Trophoblast cell (in vitro differentiated cells and primary cell): ENCODE data around the gene DENND1A.

Experiments used
- DNase-seq, 2 donors: peaks; one replicate each; pipeline ENCODE4 v3.0.0-alpha.2; 2016
- H2AFZ ChIP-seq: 2 replicates; pipeline ENCODE4 v1.6.1; 2013; ENCODE audit warnings: low read length, moderate library complexity, mild to moderate bottlenecking; ENCODE audit not compliant: insufficient read depth, poor library complexity
- H2AK5ac ChIP-seq: 2 replicates; pipeline ENCODE4 v1.6.1; 2013; ENCODE audit warnings: mild to moderate bottlenecking, low read length
- H2BK120ac ChIP-seq: 2 replicates; pipeline ENCODE4 v1.6.1; 2013; ENCODE audit warnings: low read length, mild to moderate bottlenecking, moderate library complexity; ENCODE audit not compliant: insufficient read depth, poor library complexity
- H2BK12ac ChIP-seq: 2 replicates; pipeline ENCODE4 v1.6.1; 2013; ENCODE audit warnings: mild to moderate bottlenecking, low read length, moderate library complexity
- H2BK5ac ChIP-seq: 2 replicates; pipeline ENCODE4 v1.6.1; 2013; ENCODE audit warnings: low read length, low read depth, moderate library complexity, mild to moderate bottlenecking; ENCODE audit not compliant: poor library complexity
- H3K14ac ChIP-seq: 2 replicates; pipeline ENCODE4 v1.6.1; 2013; ENCODE audit warnings: mild to moderate bottlenecking, low read length
- H3K18ac ChIP-seq: 2 replicates; pipeline ENCODE4 v1.6.1; 2013; ENCODE audit warnings: mild to moderate bottlenecking, low read length
- H3K23ac ChIP-seq: 2 replicates; pipeline ENCODE4 v1.6.1; 2013; ENCODE audit warnings: low read length
- H3K27ac ChIP-seq: 2 replicates; pipeline ENCODE4 v1.5.1; 2013; ENCODE audit warnings: low read depth, mild to moderate bottlenecking, inconsistent platforms, low read length, moderate library complexity
- H3K27me3 ChIP-seq: 2 replicates; pipeline ENCODE4 v1.6.1; 2013; ENCODE audit warnings: inconsistent platforms, mild to moderate bottlenecking, low read length, moderate library complexity; ENCODE audit not compliant: insufficient read depth
- H3K36me3 ChIP-seq, 2 experiments: 1 replicate in 1 of 2; 2 replicates in 1 of 2; pipeline ENCODE4 v1.6.1; 2013; ENCODE audit warnings: low read length in 2 of 2, mild to moderate bottlenecking in 2 of 2, moderate library complexity in 1 of 2; ENCODE audit not compliant: insufficient read depth in 2 of 2, control insufficient read depth in 1 of 2
- H3K4ac ChIP-seq: 2 replicates; pipeline ENCODE4 v1.6.1; 2013; ENCODE audit warnings: low read depth, mild to moderate bottlenecking, low read length, moderate library complexity
- H3K4me1 ChIP-seq, 2 experiments: 1 replicate in 1 of 2; 2 replicates in 1 of 2; pipeline ENCODE4 v1.6.1; 2013; ENCODE audit warnings: low read length in 2 of 2, mild to moderate bottlenecking in 2 of 2, moderate library complexity in 1 of 2; ENCODE audit not compliant: insufficient read depth in 2 of 2, control insufficient read depth in 1 of 2
- H3K4me2 ChIP-seq: 2 replicates; pipeline ENCODE4 v1.6.1; 2013; ENCODE audit warnings: inconsistent platforms, mild to moderate bottlenecking, low read length, moderate library complexity
- H3K4me3 ChIP-seq: 2 replicates; pipeline ENCODE4 v1.5.1; 2013; ENCODE audit warnings: mild to moderate bottlenecking, low read depth, low read length, inconsistent platforms
- H3K79me1 ChIP-seq: one replicate; pipeline ENCODE4 v1.6.1; 2013; ENCODE audit warnings: low read length
- H3K79me2 ChIP-seq: 2 replicates; pipeline ENCODE4 v1.6.1; 2013; ENCODE audit warnings: low read length, mild to moderate bottlenecking; ENCODE audit not compliant: control insufficient read depth, insufficient read depth, poor library complexity
- H3K9ac ChIP-seq: 2 replicates; pipeline ENCODE4 v1.6.1; 2013; ENCODE audit warnings: mild to moderate bottlenecking, low read length
- H3K9me3 ChIP-seq: 2 replicates; pipeline ENCODE4 v1.6.1; 2013; ENCODE audit warnings: low read depth, mild to moderate bottlenecking, control low read depth, inconsistent platforms, low read length; ENCODE audit not compliant: insufficient read depth
- H4K12ac ChIP-seq: 2 replicates; pipeline ENCODE4 v1.6.1; 2013; ENCODE audit warnings: low read depth, mild to moderate bottlenecking, low read length, moderate library complexity
- H4K8ac ChIP-seq: 2 replicates; pipeline ENCODE4 v1.6.1; 2013; ENCODE audit warnings: low read depth, mild to moderate bottlenecking, low read length, moderate library complexity
- H4K91ac ChIP-seq: one replicate; pipeline ENCODE4 v1.6.1; 2013; ENCODE audit warnings: low read depth, mild to moderate bottlenecking, low read length, moderate library complexity
- WGBS: extraction: QIAGEN DNeasy Blood & Tissue Kit; methylation state at CpG from one replicate; pipeline ENCODE4 v1.1.7; 2013; ENCODE audit warnings: missing lambda C conversion rate; ENCODE audit not compliant: insufficient read length, insufficient coverage; ENCODE audit errors: extremely low coverage; 5-methylcytosine and 5-hydroxymethylcytosine counted together

Gene DENND1A

GRCh38 chr9:123684393-123685149 is 245.4 kb downstream of the DENND1A start:
- Histone ChIP-seq H3K18ac (no peak overlapping the region), H4K12ac (no peak overlapping the region), H3K14ac (no peak overlapping the region), H3K9ac (no peak overlapping the region), H3K4me3 (no peak overlapping the region), H3K27me3 (no peaks in the 10 kb centered on the region), H3K4me1 (no peaks in the 10 kb centered on the region), H3K36me3 (no peaks in the 10 kb centered on the region), H2AFZ (no peak overlapping the region), H3K23ac (no peak overlapping the region), H3K79me1 (no peaks in the 10 kb centered on the region), H4K91ac (no peak overlapping the region), H3K4ac (no peak overlapping the region), H4K8ac (no peak overlapping the region), H2BK12ac (no peak overlapping the region), H3K9me3 (peaks cover 2% of the 10 kb centered on the region), H2AK5ac (no peak overlapping the region), H3K4me2 (no peak overlapping the region), H2BK120ac (no peak overlapping the region), H3K79me2 (no peaks in the 10 kb centered on the region), H3K27ac (no peak overlapping the region), H2BK5ac (no peak overlapping the region)
- peak in 1 of 2 donors; percentile 52 for DNase-seq
- no CpG with 5 or more reads among the region's 2 CpGs for WGBS

DNA sequence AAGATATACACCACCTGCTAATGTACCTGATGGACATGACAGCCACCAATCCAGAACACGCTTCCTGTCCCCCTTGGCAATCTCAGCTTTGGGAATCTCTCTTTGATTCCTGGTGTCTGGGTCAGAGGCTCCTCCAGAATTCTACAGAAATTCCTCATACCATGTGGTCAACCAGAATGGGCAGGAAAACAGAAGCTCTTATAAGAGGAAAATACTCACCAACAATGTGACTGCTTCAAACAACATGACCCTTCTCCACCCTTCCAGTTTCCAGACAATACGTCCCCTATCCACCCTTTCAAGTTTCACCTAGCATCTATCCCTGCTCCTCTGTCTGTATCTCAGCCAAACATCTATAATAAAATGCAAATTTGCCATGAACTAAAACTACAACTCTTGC is 247.2 kb downstream of the DENND1A start:
- H2AK5ac ChIP-seq: no peak overlapping the region
- H3K79me1 ChIP-seq: no peaks in the 10 kb centered on the region

GRCh38 chr9:123680352-123680751 is 249.6 kb downstream of the DENND1A start:
- no peak overlapping the region for H4K91ac ChIP-seq
- H2BK120ac ChIP-seq: no peak overlapping the region
- H2AFZ ChIP-seq: no peak overlapping the region
- H3K14ac ChIP-seq: no peak overlapping the region
- H3K18ac ChIP-seq: no peak overlapping the region
- H3K4ac ChIP-seq: no peak overlapping the region
- no peak overlapping the region for H4K8ac ChIP-seq
- no peak overlapping the region for H3K27ac ChIP-seq
- H3K23ac ChIP-seq: no peak overlapping the region
- no peak overlapping the region for H4K12ac ChIP-seq
- no peak overlapping the region for H3K9ac ChIP-seq
- no CpG with 5 or more reads among the region's 8 CpGs for WGBS
- no peak overlapping the region for H2AK5ac ChIP-seq
- H3K79me2 ChIP-seq: no peaks in the 10 kb centered on the region
- H3K27me3 ChIP-seq: no peaks in the 10 kb centered on the region
- no peak overlapping the region for H2BK12ac ChIP-seq
- peaks cover 3% of the 10 kb centered on the region for H3K9me3 ChIP-seq
- H3K79me1 ChIP-seq: no peaks in the 10 kb centered on the region
- no peak overlapping the region for H3K4me3 ChIP-seq
- no peak for DNase-seq
- no peak overlapping the region for H3K4me2 ChIP-seq
- no peaks in the 10 kb centered on the region for H3K36me3 ChIP-seq
- H2BK5ac ChIP-seq: no peak overlapping the region
- no peaks in the 10 kb centered on the region for H3K4me1 ChIP-seq

More for the DNA sequence above, 247.2 kb downstream of the DENND1A start:
- no peak overlapping the region for H2BK5ac ChIP-seq
- H4K8ac ChIP-seq: no peak overlapping the region
- H2BK120ac ChIP-seq: no peak overlapping the region
- no peak overlapping the region for H3K4me3 ChIP-seq
- WGBS: no CpG with 5 or more reads among the region's 2 CpGs
- peaks cover 3% of the 10 kb centered on the region for H3K9me3 ChIP-seq
- no peak overlapping the region for H3K4me2 ChIP-seq
- no peak overlapping the region for H3K14ac ChIP-seq
- H2AFZ ChIP-seq: no peak overlapping the region
- H3K27ac ChIP-seq: no peak overlapping the region
- no peak overlapping the region for H4K91ac ChIP-seq
- H3K9ac ChIP-seq: no peak overlapping the region
- H3K23ac ChIP-seq: no peak overlapping the region
- no peak overlapping the region for H4K12ac ChIP-seq
- no peak overlapping the region for H3K18ac ChIP-seq
- H3K79me2 ChIP-seq: no peaks in the 10 kb centered on the region
- H3K4ac ChIP-seq: no peak overlapping the region
- no peaks in the 10 kb centered on the region for H3K36me3 ChIP-seq
- H2BK12ac ChIP-seq: no peak overlapping the region
- DNase-seq: no peak
- no peaks in the 10 kb centered on the region for H3K27me3 ChIP-seq
- no peaks in the 10 kb centered on the region for H3K4me1 ChIP-seq

DNA sequence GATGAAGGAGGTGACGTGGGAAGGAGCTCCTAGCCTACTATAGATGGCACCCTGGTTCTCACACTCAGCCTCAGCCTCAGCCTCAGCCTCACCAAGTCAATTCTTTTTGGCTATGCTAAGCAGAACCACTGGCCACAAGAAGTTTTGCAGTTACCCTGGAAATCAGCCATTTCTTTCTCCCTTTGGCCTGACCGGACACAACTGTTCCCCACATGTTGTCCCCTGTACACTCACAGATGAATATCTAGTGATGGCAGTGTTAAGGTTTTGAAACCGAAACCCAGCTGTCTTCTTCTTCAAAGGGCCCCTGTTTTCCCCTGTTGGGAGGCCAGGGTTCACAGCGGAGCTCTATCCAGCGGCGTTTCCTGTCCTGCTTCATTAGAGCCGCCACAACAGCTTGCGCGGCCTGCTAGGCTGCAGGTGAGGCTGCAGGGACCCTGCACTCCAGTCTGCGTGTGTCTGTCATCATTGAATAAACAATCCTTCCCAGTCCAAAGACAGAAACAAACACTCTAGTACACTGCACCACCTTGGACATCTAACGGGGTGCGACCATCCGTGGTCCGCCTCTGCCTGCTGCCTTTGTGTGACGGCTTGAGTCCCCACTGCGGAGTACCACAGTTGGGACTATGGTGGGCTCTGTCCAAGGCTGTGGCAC is 250.5 kb downstream of the DENND1A start:
- Histone ChIP-seq H3K79me2 (no peaks in the 10 kb centered on the region), H2BK12ac (no peak overlapping the region), H3K9me3 (peaks cover 3% of the 10 kb centered on the region), H2AFZ (no peak overlapping the region), H4K8ac (no peak overlapping the region), H3K9ac (no peak overlapping the region), H2BK120ac (no peak overlapping the region), H4K91ac (no peak overlapping the region), H3K4me2 (no peak overlapping the region), H3K36me3 (no peaks in the 10 kb centered on the region), H3K23ac (no peak overlapping the region), H4K12ac (no peak overlapping the region), H3K27me3 (no peaks in the 10 kb centered on the region), H3K4ac (no peak overlapping the region), H3K79me1 (no peaks in the 10 kb centered on the region), H2AK5ac (no peak overlapping the region), H3K18ac (no peak overlapping the region), H2BK5ac (no peak overlapping the region), H3K27ac (no peak overlapping the region), H3K14ac (no peak overlapping the region), H3K4me1 (no peaks in the 10 kb centered on the region), H3K4me3 (no peak overlapping the region)
- no peak for DNase-seq
- no CpG with 5 or more reads among the region's 16 CpGs for WGBS
